Stimulated activated naive CD4-positive, alpha-beta T cell treated with Interleukin-2 at 50 U/mL for 16 hours (primary cell): Measurements from ENCODE around the gene C6orf163.

Experiments used
- DNase-seq: peaks from one replicate; lab custom pipeline; 2025; lab: John Stamatoyannopoulos, UW

The C6orf163 gene

GRCh38 chr6:87357479-87358196 is 13.0 kb downstream of the C6orf163 start:
- DNase-seq: no peak

- DNase-seq: no peak
Observed at GRCh38 chr6:87364602-87365252, 20.1 kb downstream of the C6orf163 start.

DNA sequence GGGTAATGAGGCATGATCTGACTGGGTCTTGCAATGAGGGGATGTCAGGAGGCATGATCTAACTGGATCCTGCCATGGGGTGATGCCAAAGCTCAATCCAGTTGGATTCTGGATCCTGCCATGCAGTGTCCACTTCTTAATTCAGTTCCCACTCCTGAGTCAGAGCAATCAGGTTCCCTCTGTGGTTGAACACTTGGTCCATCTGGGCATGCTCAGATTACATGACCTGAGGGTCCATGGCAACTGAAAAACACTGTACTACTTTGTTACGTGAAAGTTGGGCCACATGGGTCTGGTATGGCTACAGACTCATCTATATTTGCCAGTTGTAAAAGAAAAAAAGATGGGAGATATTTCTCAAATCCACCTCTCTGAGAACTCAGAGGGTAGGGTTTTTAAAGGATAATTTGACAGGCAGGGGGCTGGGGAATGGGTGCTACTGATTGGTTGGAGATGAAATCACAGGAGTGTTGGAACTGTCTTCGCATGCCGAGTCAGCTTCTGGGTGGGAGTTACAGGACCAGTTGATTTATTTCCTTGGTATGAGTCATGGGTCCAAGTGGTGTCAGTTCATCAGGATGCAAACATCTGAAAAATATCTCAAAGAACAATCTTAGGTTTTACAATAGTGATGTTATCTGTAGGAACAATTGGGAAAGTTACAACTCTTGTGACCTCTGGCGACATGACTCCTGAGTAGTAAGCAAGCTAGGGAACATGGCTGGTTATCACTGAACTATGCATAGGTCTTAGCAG is 21.6 kb downstream of the C6orf163 start:
- DNase-seq: no peak

- no peak for DNase-seq
Observed at GRCh38 chr6:87366899-87367298, 22.3 kb downstream of the C6orf163 start.

DNA sequence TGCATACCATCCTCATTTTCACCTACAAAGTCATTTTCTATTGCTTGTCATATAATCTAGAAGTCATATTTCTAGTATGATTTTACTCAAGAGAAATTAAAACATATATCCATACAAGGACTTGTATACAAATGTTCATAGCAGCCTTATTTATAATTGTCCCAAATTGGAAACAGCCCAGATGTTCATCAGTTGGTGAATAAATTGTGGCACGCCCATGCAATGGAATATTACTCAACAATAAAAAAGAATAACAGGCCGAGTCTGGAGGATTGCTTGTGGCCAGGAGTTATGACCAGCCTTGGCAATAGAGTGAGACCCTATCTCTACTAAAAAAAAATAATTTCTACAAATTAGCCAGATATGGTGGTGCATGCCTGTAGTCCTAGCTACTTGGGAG is 28.8 kb downstream of the C6orf163 start:
- no peak for DNase-seq

- no peak for DNase-seq
Observed at GRCh38 chr6:87375315-87375714, 30.7 kb downstream of the C6orf163 start.

DNA sequence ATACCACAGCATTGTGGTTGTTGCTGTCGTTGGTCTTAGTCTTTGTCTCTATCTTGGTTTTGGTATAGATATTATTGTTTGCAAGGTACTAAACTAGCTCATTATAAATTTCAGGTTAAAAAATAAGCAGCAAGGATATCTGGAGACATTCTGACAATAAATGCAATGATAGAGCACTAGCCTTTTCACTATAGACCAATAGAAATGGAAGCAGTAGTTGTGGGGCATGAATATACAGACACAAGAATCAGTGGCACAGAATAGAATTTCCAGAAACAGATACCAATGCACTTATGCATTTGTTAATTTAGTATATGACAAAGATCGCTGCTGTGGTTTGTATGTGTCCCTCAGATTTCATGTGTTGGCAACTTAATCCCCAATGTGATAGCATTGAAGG is 32.0 kb downstream of the C6orf163 start:
- DNase-seq: no peak

GRCh38 chr6:87378947-87379346 is 34.3 kb downstream of the C6orf163 start:
- DNase-seq: no peak

DNA sequence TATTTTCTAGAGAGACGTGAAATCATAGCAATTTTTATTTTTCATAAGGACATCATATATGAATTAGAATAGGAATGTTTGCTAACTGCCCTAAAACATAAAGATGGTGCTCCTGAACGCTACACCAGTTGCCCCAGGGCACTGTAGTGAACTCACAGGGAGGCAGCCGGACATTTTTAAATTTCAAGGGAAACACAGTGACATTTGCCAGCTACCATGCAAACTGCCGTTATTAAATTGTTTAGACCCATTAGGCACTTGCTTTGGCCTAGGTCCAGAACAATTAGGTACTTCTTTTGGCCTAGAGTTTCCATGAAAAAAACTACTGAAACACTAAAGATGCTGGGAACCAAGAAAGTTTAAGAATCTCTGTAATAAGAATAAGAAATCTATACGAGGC is 38.2 kb downstream of the C6orf163 start:
- DNase-seq: no peak

DNA sequence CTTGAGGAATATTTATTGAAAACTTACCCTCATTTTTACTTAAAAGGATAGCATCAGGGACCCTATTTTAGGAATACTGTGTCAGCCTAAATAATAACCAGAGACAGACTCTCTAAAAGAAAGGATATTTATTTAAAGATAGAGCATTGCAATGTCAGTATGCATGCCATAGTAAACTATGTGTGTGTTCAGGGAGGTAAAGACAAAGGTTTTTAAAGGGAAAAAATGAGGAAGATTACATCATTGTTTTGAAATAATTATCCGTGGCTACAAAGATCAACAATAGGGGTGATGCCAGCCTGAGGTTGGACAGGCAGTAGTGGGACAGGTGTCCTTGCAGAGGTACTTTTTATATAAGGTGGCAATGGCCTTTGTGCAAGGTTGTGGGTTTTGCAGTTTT is 39.4 kb downstream of the C6orf163 start:
- no peak for DNase-seq

DNA sequence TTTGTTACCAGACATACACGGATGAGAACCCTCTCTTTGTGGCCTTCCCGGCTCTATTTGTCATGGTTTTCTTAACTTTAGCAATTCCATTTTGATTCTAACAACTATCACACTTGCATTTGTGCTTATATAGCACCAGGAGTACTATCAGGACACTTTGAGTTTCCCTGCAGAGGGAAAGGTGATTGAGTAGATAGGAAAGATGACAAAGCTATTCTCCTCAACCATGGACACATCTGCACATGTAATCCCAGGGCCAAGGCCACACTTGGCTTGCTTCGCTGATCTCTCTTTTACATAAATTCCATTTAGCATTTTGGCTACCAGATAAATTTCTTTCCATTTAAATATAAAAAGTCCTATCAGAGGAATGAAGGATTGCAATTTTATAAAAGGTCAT is 39.8 kb downstream of the C6orf163 start:
- DNase-seq: no peak

GRCh38 chr6:87391334-87391733 is 46.7 kb downstream of the C6orf163 start:
- DNase-seq: no peak

- DNase-seq: peak; percentile 3
Observed at GRCh38 chr6:87393026-87393622, 48.5 kb downstream of the C6orf163 start.

- no peak for DNase-seq
Observed at GRCh38 chr6:87395431-87395830, 50.8 kb downstream of the C6orf163 start.

- DNase-seq: no peak
Observed at GRCh38 chr6:87396595-87397392, 52.2 kb downstream of the C6orf163 start.

DNA sequence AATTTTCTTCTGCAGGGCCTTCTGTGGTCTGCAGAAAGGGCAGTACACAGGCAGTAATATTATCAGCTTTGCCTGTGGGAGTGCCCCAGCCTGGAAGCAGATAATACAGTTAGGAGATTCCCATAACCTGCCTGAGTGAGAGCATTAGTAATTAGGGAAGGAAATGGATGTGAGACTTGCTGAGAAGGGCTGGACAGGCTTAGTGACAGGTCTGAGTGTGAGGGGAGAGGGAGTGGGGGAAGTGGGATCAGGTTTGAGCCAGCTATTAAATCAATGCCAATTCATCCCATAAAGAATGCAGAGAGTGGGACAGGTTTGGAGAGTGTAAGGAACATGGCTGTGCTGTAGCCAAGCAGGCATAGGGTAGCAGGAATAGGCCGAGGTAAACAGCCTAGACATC is 53.0 kb downstream of the C6orf163 start:
- no peak for DNase-seq

- no peak for DNase-seq
Observed at GRCh38 chr6:87401832-87402231, 57.2 kb downstream of the C6orf163 start.

DNA sequence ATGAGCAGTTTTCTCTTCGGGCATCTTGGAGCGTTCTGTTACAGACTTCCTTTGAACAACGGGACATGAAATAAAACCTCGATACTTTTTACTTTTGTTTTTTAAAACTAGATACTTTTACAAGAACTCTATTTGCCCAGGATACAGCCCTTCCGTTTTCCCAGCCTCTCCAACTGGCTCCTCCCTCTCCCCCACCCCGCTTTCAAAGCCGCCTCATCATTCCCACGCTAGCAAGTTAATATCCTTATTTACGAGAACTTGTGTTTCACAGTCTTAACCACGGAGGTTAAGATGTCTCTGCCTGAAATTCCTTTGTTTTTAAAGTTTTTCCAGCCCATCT is 62.9 kb downstream of the C6orf163 start:
- no peak for DNase-seq

DNA sequence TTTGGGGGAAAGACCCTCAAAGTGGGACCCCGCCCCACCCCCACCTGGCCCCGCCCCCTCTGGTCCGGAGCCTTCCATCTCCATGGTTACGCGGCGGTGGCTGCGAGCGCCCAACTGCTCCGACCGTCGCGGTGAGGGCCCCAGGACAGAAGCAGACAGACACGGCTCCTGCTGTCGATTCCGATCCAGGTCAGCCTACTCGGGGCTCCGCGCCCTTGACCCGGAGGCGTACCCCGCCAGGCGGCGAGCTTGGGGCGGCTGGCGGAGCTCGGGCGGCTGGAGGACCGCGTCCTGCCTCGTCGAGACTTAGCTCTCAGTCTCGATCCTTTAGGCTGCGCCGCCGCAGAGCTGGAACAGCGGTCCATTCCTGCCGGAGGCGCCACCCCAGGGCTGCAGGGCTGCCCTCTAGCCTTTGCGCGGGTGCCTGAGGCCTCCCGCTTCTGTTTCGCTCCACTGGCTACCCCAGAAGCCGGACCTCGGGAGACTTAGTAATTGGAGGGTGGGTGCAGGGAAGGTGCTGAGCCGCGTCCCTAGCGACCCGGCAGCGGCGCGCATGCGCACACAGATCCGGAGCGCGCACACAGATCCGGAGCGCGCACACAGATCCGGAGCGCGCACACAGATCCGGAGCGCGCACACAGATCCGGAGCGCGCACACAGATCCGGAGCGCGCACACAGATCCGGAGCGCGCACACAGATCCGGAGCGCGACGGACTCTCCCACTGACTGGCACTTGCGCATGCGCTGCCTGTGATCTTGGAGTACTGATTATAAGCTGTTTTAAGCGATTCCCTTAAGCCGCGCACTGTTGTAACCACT is 63.5 kb downstream of the C6orf163 start, which contains the start of gene CFAP206:
Gene CFAP206 (plus strand): TSS at position 72 of the 820 bp plus-strand sequence. CDS start 1,868 bp downstream, outside the sequence.
- peak; percentile 75 for DNase-seq

DNA sequence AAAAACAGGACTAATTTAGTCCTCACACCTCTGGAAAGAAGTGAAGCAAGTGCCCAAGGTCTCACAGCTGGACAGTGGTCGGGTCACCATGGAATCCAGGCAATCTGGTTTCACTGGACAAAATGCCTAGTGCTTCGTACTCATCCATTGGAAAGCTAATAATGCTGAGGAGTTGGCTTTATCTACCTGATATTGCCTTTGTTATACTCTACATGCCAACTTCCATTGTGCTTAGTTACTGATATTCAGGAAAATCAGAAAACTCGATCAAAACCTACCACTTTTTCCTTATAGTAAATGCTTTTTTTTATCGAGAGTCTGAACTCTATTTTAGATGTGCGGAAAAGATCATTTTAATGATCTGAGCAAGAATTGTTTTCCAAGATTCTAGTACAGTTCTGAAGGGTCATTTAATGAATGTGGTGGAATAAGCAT is 64.1 kb downstream of the C6orf163 start:
- no peak for DNase-seq
